Fibroblast of gingiva (primary cell): ENCODE results near the gene CASKIN2.

Experiments used
- DNase-seq: peaks from one replicate; pipeline ENCODE4 v3.0.0-alpha.2; 2011; ENCODE audit warnings: low read depth

Gene CASKIN2

GRCh38 chr17:75503976-75504346, 11.4 kb downstream of the CASKIN2 start:
- DNase-seq = no peak

- no peak for DNase-seq
These were observed 11.9 kb downstream of the CASKIN2 start for GRCh38 chr17:75503337-75503950.

DNA sequence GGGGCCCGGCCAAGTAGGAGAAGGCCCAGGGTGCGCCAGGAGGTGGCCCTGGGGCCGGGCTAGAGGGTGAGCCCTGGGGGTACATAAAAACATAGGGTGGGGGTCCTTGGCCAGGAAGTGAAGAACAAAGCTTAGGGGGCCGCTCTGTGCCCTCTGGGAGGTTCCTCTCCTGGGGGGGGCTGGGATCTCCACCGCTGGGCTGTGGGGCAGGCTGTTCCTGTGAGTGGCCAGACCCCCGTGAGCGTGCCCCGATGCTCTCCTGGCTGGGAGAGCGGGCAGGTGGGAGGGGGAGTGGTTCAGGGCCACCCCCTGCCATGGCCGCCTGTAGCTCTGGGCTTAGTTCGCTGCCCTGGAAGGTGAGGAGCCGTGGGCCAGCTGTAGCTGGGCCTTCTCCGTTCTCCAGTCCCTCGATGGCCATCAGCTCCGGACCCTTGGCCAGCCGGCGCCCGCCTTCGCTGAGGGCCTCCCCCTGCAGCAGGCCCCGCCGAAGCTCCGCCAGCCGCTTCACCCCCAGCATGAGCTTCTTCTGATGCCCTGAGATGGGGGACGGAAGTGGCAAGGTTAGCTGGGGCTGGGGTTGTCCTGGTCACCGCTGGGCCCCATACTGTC, 12.5 kb downstream of the CASKIN2 start:
- no peak for DNase-seq

DNA sequence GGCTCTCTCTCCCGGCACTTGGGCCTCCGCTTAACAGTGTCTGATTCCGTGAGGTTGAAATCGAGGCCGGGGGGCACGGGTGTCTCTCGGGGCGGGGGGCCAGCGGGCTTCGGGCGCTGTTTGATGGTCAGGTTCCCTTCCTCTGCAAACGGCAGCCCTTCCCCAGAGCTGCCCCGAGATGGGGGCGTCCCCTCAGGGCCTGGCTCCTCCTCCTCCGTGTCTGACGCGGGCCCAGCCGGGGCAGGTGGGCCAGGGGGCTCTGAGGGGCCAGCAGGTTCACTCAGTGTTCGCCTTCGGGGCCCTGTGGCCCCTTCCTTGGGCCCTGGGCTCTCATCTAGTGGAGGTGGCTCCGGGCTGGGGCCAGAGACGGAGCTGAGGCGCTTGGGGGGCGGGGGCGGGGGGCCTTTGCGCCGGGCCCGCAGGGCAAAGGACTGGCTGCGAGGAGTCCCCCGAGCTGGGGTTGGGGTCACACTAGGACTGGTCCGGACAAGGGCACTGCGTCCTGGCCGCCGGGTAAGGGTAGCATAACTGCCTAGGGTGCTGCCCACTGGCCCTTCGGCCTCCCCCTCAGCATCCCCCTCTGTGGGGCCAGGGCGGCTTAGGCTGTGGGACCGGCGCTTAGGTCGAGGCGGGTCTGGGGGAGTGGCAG, 13.1 kb downstream of the CASKIN2 start:
- no peak for DNase-seq

- DNase-seq = no peak
These were observed 13.8 kb downstream of the CASKIN2 start for GRCh38 chr17:75501378-75502071.

- no peak for DNase-seq
These were observed 14.7 kb downstream of the CASKIN2 start for GRCh38 chr17:75500419-75501216.

DNA sequence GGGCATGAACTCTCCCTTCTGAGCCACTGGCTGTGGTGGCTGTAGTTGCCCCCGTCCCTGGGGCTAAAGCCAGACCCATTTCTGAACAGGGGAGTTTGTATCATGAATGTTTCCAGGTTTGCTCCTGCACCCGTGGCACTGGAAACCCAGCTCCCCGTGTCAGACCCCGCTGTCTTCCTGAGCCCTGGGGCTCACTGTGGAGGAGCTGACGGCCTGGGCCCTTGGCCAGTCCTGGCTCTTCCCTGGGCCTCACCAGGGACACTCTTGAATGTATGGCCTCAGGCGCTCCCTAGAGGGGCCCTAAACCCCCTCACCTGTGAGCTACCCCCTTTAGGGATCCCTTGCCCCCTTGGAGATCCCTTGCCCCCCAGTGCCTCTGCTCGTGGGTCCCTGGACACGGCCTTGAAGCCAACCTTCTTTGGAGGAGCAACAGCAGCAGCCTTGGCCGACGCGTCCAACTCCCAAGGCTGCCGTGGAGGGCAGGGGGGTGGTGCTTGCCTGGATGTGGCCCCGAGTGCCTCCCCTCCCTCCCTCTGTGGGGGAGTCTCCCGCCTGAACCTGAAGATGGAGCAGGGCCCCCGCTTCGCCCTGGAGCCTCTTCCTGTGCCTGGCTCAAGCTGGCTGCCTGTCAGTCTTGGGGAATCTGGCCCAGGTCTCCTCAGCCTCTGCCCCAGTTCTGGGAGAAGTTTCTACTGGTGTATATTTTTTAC, 15.9 kb downstream of the CASKIN2 start:
- DNase-seq = no peak

- DNase-seq = no peak
These were observed 16.6 kb downstream of the CASKIN2 start for GRCh38 chr17:75498726-75499213.

GRCh38 chr17:75498039-75498725, 17.2 kb downstream of the CASKIN2 start:
- no peak for DNase-seq

- DNase-seq = no peak
These were observed 19.3 kb downstream of the CASKIN2 start for GRCh38 chr17:75496005-75496404.

DNA sequence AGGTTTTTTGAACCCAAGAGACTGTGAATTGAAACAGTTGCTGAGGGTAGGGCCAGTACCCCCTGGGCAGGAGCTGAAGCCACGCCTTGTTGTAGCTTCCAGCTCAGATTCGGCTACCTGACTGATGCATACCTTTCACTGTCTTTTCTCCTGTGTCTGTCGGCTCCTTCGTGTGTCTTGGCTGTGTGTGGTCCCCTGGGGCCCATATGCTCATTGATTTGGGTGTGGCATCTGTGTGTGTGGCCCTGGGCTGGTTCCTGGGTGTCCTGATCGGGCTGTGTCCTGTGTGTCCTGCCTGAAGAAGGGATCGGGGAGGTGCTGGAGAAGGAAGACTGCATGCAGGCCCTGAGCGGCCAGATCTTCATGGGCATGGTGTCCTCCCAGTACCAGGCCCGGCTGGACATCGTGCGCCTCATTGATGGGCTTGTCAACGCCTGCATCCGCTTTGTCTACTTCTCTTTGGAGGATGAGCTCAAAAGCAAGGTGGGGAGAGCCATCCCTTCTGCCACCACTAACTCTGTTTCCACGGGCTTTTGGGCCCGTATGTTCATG, 20.9 kb downstream of the CASKIN2 start:
- DNase-seq = no peak

- DNase-seq = no peak
These were observed 21.7 kb downstream of the CASKIN2 start for GRCh38 chr17:75493476-75494129.

GRCh38 chr17:75492555-75493168, 22.7 kb downstream of the CASKIN2 start:
- DNase-seq = no peak

DNA sequence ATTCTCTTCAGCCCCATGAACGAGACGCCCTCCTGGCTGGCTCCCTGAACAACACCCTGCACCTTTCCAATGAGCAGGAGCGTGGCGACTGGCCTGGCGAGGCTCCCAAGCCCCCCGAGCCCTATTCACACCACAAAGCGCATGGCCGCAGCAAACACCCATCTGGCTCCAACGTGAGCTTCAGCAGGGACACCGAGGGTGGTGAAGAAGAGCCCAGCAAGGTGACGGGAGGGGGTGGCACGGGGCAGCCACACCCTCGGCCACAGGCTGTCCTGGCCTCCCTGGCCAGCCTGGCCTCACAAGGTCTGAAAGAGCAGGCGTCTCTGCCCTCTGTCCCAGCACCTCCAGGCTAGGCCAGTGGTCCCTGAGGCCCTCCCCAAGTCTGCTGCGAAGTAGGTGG, 23.7 kb downstream of the CASKIN2 start:
- no peak for DNase-seq

DNA sequence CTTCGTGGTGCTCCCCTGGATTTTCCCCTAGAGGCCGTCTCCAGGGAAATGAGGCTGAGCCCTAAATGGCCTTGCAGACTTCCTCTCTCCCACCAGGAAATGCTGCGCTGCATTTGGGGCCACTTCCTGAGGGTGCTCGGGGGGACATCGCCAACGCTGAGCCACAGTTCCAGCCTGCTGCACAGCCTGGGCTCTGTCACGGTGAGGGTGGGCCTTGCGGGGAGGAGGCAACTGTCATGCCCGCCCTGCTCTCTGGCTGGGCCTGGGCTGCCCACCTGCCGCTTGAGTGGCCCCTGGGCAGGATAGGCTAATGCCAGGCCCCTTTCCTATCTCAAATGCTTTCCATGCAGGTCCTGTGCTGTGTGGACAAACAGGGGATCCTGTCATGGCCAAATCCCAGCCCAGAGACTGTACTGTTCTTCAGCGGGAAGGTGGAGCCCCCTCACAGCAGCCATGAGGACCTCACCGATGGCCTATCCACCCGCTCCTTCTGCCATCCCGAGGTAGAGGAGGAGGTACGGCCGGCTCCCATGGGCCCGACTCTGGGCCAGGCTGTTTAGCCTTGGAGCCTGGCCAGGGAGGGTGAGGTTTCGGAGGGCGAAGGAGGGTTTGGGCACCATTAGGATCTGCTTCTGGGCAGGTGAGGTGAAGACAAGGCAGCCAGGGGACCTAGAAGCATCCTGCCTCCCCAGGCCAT, 24.2 kb downstream of the CASKIN2 start:
- no peak for DNase-seq

- DNase-seq = no peak
These were observed 25.1 kb downstream of the CASKIN2 start for GRCh38 chr17:75490173-75490743.

DNA sequence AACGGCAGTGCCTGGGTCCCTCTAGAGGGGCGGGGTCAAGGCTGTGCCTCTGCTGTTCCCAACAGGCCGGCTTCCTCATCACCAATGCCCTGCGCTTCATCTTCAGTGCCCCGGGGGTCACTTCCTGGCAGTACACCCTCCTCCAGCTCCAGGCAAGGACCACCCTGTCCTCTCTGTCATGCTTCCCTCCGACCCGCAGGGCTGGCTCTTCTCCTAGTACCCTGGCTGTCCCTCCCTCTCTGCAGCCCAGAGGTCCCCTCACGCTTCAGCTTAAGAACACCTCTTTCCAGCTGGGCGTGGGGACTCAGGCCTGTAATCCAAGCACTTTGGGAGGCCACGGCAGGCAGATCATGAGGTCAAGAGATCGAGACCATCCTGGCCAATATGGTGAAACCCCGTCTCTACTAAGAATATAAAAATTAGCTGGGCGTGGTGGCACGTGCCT, 25.8 kb downstream of the CASKIN2 start:
- DNase-seq = no peak

DNA sequence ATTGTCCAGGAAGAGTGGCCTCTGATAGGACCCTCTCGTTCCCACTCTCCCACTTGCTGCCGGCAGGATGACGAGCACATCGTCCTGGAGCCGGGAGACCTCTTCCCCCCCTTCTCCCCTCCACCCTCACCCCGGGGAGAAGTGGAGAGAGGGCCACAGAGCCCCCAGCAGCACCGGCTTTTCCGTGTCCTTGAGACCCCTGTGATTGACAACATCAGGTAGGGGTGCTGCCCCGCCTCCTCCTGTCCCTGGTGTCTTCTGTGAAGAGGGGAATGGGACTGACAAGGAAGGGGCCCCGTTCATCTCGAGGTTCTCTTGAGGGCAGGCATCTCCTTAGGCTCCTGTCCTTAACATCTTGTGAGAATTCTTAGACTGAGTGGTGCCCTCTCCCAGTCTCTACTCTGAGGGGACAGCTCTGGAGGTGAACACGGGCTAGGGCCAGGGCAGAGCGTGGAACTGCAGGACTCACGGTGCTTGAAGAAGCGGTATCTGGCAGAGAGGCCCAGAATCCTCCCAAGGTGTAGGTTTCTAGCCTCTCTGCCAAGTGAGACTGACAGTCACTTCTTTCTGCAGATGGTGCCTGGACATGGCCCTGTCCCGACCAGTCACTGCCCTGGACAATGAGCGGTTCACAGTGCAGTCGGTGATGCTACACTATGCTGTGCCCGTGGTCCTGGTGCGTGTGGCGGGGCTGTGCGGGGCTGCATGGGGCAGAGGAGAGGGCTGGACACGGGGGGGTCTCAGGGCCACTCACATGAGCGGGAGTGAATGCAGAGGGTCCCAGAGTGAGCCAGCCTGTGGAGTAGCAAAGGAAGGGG, 26.4 kb downstream of the CASKIN2 start:
- DNase-seq = no peak
